GM21381 (cell line): ENCODE results near the gene PRSS22.
"Not testable (repeated sequence)": the region's sequence is repeated elsewhere in the genome, so short reads cannot be mapped to it uniquely, and the experiment has no call there.

Experiments
- ATAC-seq: cut with Tn5 transposase; IDR thresholded peaks from one replicate; pipeline ENCODE4 v1.9.1; 2021; ENCODE audit warnings: mild to moderate bottlenecking, moderate library complexity; ENCODE audit not compliant: unreplicated experiment

The PRSS22 gene, protein sequence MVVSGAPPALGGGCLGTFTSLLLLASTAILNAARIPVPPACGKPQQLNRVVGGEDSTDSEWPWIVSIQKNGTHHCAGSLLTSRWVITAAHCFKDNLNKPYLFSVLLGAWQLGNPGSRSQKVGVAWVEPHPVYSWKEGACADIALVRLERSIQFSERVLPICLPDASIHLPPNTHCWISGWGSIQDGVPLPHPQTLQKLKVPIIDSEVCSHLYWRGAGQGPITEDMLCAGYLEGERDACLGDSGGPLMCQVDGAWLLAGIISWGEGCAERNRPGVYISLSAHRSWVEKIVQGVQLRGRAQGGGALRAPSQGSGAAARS

DNA sequence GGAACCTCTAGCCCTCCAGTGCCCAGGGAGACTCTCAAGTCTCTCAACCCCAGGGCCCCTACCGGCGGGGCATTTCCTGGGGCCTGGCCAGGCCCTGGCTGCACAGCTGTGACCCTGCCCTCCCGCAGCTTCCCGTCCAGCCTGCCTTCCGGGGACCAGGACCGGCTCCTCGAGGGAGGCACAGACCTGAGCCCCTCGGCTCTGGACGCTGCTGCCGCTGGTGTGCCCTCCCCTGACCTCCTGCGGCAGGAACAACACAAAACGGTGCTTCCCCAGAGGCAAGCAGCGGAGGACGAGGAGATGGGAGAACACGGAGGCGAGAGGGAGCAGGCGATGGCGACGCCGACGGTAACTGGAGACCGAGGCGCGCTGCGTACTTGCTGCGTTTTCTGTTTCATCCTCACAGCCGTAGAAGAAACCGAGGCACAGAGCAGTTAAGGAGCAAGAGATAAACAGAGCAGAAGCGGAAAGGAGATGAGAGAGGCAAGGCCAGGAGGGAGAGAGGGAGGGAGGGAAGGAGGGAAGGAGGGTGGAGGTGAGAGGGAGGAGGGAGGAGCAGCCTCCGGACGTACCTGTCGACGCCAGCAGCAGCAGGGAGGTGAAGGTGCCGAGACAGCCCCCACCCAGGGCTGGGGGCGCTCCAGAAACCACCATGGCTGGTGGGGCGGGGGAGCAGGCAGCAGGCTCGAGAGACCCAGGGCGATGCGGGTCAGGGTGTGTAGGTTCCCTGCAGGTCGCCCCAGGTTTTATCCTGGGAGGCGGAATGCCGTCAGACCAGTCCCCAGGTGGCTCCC, at the start of gene PRSS22:
Gene PRSS22 (minus strand): TSS at position 720 of the 794 bp plus-strand sequence. CDS start 66 bp downstream, at position 654.
- no peak for ATAC-seq

DNA sequence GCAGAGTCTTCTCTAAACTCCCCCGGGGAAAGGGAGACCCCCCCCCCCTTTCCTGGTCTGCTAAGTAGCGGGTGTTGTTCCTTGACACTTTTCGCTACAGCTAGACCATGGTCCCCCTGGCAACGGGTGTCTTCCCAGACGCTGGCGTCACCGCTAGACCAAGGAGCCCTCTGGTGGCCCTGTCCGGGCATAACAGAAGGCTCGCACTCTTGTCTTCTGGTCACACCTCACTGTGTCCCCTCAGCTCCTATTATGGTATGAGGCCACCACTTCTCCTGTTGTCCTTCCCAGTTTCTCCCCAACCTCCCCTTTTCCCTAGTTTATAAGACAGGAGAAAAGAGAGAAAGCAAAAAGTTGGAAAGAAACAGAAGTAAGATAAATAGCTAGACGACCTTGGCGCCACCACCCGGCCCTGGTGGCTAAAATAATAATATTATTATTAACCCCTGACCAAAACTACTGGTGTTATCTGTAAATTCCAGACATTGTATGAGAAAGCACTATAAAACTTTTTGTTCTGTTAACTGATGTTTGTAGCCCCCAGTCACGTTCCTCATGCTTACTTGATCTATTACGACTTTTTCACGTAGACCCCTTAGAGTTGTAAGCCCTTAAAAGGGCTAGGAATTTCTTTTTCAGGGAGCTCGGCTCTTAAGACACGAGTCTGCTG, 49.2 kb upstream of the PRSS22 start:
- not testable (repeated sequence) for ATAC-seq

DNA sequence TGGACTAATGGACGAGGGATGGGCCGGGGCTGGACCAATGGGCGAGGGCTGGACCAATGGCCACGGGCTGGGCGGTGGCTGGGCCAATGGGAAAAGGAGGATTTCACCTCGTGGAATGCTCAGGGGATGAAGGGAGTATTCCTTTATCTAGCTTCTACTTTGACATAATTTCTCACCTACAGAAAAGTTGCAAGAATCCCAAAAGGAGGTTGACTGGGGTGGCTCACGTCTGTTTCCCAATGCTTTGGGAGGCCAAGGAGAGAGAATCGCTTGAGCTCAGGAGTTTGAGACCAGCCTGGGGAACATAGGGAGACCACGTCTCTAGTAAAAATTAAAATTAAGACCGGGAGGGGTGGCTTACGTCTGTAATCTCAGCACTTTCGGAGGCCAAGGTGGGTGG, 48.0 kb upstream of the PRSS22 start:
- ATAC-seq, result no peak

DNA sequence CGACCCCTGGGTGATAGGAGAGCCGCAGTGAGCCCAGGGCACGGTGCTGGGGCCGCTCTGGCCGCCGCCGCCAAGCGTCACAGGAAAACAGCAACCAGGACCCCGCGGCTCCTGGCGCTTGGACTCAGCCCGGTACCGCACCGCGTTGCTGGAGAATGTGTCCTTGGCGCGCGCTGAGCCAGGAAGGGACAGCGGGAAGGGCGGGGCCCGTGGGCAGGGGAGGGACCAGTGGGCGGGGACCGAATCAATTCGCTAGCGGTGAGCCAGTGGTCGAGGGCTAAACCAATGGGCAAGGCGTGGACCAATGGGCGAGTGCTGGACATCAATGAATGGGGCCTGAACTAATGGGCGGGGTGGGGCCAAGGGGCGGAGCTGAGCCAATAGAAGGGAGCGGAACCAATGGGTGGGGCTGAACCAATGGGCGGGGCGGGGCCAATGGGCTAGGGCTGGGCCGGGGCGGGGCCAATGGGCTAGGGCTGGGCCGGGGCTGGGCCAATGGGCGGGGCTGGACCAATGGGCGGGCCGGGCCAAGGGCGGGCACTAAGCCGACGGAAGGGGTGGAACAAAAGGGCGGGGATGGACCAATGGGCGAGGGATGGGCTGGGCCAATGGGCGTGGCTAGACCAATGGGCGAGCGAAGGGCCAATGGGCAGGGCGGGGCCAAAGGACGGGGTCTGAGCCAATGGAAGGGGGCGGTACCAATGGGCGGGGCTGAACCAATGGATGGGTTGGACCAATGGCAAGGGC, 47.4 kb upstream of the PRSS22 start:
- peak; percentile 76 for ATAC-seq

DNA sequence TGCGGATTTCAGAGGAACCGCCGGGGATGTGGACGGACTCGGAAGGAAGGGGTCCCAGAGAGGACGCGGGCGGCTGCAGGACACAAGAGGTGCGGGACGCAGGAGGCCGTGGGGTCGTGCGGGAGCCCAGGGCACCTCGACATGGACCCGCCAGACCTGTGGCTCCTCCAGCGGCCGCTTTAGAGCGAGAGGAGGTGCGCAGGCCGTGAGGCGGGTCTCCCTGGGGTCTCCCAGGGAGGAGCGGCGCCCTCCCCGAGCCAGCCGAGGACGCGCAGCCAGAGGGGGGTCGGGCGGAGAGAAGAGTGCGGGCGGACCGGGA, 46.9 kb upstream of the PRSS22 start:
- ATAC-seq, result peak; percentile 3

DNA sequence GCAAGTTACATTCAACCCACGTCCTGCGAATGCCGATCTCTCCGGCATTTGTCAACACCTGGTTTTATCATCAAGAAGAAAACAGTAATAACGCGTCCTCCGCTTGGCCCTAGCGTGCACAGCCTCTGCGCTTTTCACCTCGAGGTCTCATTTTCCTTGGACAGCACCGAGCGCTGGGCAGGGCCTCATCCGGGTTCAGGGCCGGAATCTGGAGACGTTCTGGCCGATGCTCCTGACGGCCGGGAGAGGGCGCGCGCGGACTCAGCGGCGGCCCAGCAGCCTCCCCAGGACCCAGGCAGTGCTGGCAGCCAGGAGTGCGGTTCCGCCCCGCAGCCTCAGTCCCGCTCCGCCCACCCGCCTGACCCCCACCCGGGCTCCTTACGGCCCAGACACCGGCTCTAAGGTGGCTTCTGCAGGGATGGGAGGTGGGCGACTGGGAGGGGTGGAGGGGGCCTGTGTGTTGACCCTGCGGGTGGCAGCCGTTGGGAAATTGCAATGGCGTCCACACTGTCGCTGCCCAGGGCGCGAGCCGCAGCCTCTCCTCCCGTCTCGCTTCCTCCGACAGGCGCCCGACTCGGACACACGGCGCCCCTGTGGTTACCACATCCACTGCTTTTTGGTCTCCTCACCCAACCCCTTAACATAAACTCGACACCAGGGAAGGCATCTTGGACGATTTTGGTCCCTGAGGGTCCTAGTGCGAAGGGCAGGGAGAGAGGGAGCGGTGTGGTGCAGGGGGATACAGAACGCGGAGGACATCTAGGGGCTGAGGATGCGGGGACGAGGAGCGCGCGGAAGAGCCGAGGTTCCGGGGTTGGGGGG, 46.3 kb upstream of the PRSS22 start:
- peak; percentile 37 for ATAC-seq

DNA sequence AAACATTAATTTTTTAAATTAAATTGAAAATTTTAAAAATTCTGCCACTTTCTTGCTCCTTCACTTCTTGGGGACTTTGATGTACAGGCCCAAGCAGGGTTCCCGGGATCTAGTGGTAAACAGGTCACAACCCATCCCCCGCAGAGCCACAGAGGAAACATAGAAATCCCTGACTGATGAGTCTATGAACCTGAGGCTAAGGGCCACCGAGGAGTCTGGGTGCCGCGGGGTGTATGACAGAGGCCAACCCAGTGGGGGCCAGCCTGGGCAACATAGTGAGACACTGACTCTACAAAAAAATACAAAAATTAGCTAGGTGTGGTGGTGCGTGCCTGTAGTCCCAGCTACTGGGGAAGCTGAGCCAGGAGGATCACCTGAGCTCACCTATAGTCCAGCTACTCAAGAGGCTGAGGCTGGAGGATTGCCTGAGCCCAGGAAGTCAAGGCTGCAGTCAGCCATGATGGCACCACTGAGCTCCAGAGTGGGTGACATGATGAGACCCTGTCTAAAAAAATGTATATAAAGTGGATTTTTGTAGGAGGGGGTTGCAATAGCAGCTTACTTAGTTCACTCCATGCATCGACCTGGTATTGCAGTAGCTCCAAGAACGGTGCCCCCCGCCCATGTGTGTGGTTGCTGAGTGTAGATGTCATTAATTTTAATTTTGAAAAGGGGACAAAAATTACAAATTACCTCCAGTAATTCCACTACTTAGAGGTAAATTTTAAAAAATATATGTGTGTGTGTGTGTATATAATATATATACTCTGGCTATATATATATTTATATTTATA, 44.6 kb upstream of the PRSS22 start:
- ATAC-seq, result no peak

DNA sequence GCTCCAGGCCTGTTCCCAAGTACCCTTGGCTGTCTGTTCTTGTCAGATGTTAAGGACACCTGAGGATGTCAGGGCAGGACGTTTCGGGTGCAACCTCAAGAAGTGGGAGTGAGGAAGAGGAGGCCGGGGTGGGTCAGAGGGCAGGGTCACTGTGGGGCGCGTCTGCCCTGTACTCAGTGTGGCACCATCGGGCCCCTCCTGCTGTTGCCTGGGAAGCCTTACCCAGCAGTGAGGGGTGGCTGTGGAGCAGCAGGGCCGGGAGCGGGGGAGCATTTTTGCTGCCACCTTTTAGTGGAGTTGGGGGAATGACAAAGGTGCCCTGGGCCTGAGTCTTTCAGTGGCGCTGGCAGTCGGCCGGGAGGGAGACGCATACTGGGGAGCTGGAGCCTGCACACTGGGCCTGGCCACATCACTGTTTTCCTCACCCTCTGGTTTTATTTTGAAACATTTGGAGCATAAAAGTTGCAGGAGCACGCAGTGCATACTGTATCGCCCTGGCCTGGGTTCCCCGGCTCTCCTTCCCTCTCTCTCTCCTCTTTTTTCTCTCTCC, 42.6 kb upstream of the PRSS22 start:
- no peak for ATAC-seq

DNA sequence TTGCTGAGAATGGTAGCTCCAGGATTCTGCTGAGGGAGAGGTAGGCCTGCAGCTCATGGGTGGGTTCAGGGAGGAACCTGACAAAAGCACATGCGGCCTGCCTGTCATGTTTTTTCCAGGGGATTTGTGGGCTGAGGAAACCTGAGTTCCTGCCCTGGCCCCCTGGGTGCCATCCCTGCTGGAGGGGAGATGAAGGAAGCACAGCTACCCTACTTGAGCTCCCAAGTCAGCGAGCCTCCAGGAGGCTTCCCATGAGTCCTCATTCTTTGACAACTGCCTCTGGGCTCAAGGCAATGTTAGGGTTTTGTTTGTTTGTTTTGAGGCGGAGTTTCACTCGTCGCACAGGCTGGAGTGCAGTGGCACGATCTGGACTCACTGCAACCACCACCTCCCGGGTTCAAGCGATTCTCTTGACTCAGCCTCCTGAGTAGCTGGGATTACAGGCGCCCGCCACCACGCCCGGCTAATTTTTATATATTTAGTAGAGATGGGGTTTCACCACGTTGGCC, 41.6 kb upstream of the PRSS22 start:
- ATAC-seq, result no peak

DNA sequence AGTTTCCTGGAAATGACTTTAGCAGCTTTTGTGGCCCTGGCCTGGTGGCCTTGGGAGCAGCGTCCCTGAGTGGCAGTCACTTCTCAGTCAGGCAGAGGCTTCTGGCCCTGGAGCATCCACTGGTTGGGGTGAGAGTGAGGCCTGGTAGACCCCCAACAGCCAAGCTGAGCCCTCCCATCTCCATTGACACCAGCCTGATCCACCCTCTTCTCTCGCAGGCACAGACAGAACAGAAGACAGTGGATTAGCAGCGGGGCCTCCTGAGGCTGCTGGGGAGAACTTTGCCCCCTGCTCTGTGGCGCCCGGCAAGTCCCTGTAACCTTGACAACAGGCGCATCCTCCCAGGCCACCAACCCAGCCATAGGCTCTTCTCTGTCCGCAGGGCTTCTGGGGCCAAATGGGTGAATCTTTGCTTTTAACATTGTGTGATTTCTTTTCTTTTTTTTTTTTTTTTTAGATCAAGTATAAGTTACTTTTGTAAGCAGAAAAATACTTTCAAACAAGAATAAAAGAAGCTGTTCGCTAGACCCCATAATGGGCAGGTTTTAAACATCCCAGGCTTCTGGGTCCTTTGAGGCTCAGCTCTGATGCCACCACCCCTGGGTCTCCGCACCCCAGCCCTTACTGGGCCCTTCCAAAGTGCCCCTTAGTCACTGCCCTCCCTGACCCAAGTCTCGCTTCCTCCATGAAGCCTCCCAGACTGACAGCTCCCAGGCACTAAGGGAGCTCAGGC, 41.0 kb upstream of the PRSS22 start:
- ATAC-seq, result no peak

DNA sequence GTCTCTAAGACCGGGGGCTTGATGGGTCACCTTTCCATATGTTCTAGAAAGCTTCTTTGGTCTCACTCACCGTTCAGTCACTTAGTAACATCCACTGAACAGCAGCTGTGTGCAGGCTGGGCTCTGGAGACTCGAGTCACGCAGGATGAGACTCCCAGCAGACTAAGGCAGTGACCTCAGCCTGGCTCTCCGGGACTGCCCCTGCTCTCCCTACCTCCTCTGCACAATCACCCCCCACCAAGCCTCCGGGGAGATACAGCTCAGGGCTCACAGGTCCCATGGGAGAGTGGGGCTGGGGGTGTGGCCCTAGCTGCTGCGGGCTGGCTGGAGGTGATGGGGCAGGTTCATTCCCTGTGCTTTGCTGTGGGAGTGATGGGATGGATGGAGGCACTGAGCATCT, 39.1 kb upstream of the PRSS22 start:
- ATAC-seq, result no peak

DNA sequence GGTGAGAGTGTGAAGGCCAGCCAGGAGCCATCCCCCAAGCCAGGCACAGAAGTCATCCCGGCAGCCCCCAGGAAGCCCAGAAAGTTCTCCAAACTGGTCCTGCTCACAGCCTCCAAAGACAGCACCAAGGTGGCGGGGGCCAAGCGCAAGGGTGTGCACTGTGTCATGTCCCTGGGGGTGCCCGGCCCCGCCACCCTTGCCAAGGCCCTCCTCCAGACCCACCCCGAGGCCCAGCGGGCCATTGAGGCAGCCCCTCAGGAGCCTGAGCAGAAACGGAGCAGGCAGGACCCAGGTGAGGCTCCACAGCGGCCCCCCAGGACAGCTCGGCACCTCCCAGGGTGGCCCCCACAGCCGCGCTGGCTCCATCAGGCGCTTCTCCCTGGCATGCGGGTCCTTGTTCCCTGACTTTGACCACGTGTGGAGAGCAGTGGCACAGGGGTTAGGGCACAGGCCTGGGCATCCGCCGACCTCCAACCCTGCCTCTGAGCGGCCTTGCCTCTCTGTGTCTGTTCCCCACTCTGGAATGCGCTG, 38.6 kb upstream of the PRSS22 start:
- no peak for ATAC-seq

DNA sequence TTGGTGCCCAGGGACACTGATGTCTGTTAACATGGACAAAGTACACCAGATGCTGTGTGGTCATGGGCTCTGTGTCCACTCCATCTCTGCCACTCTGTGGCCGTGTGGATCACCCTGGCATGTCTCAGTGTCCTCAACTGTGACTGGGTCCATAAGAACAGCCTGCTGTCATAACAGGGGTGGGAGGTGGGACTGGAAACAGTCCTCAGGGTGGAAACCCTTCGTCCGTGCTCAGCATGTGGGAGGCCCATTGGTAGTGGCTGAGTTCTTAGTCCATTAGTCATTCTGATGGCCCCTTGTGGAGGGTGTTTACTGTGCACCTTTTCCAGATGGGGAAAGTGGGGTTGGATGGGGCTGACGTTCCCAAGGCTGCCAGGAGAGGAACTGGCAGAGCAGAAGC, 37.8 kb upstream of the PRSS22 start:
- no peak for ATAC-seq

DNA sequence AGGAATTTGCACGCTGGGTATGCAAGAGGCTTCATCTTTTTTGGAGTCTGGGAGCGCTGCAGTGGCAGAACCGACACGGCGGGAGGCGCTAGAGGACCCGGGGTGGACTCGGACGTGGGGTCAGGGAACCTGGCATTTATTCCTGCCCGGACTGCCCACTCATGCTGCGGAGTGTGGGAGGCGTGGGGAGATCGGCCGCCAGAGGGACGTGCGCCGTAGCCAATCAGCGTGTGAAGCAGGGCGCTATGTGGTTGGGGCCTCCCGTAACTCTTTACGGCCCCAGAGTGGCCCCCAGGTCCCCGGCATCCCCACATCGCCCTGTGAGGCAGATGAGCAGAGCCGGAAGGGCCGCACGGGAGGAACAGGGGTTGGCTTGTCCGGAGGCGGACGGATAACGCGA, 36.3 kb upstream of the PRSS22 start:
- no peak for ATAC-seq

DNA sequence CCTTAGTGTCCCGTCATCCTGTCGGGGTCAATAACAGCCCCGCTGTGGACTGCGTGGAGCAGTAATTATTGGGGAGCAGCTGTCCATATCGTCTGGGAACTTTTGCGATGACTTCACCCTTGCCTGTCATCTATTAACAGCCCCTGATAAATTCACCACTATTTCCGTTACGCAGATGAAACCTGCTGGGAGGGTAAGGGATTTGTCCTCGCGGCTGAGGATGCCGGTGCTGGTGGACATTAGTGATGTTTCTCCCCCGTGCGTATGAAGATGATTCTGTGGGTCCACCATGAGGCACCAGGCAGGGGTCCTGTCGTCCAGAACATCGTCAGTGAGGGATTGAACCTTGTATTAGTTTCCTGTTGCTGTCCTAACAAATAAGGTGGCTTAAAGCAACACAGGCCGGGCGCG, 26.1 kb upstream of the PRSS22 start:
- no peak for ATAC-seq

DNA sequence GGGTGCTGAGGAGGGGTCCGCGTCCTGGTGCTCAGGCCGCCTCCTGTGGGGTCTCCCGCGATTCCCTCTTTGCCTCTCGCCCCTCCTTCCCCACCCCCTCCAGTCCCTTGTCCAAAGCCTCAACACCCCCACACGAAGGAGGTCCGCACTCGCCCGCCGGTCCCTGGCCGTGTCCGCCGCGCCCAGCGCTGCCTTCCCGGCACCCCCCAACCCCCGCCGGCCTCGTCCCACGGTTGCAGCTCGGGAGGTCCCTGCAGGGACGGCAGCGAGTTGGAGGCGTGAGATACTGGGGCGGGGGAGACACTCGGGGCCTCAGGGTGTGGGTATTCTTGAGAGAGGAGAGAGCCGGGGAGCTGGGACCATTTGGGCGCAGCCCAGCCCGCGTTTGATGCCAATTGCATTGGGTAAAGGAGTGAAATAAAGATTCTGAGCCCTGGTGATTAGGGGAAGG, 25.5 kb upstream of the PRSS22 start:
- peak; percentile 1 for ATAC-seq

DNA sequence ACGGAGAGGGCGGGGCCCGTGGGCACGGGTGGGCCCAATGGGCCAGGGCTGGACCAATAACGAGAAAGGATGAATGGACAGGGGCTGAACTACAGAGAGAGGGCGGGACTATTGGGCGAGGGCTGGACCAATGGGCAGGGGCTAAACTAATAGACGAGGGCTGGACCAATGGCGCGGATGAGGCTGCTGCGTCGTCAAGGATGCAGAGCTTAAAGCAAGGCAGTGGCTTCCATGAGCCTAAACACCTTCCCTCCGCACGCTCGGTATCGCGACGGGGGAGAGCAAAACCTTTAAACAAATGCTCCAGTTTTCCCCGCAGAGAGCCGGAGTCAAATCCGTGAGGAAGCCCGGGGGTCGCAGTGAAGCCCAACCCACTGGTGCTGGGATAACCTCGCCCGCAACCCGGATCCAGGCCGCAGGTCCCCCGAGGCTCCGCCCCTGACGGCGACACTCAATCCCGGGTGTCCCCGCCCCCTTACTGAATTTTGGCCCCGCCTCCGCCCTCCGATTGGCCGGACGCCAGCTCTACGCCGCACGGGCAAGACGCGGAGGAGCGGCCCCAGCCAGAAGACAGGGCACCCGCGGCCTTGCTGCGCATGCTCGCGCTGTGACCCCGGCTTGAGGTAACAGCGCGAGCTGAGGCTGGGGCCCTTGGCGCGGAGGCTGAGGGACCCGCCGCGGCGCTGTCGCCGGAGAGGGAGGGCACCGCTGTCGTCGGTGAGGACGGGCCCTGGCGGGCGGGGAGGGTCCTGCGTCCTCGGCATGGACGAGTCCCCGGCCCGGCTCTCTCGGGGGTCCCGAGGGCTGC, 24.9 kb upstream of the PRSS22 start, which contains the start of gene FLYWCH2:
Gene FLYWCH2 (plus strand): TSS at position 566 of the 808 bp plus-strand sequence. CDS start 13,235 bp downstream, outside the sequence.
- peak; percentile 87 for ATAC-seq
